WTC11 (cell line): ENCODE data around the gene GABRB1. TPM values are rescaled to one million over a fixed set of nuclear protein-coding genes. Genes with fewer than 3 reads are reported as not detected.

Experiments
- AFF4 ChIP-seq: sonication (generic); formaldehyde crosslinking; IDR thresholded peaks from 2 replicates; pipeline ENCODE4 v1.8.1; 2023; ENCODE audit warnings: mild to moderate bottlenecking, missing genetic modification reagents, borderline replicate concordance
- ATF2 ChIP-seq: sonication (generic); formaldehyde crosslinking; IDR thresholded peaks from 2 replicates; pipeline ENCODE4 v1.8.1; 2022; ENCODE audit warnings: low read depth, missing genetic modification reagents, borderline replicate concordance
- CREB1 ChIP-seq: sonication (generic); formaldehyde crosslinking; IDR thresholded peaks from 2 replicates; pipeline ENCODE4 v1.8.0; 2023; ENCODE audit warnings: mild to moderate bottlenecking, missing genetic modification reagents
- ESRRA ChIP-seq: sonication (generic); formaldehyde crosslinking; IDR thresholded peaks from 2 replicates; pipeline ENCODE4 v1.8.1; 2022; ENCODE audit warnings: mild to moderate bottlenecking, missing genetic modification reagents, borderline replicate concordance
- FOXK1 ChIP-seq: sonication (generic); formaldehyde crosslinking; IDR thresholded peaks from 2 replicates; pipeline ENCODE4 v1.8.0; 2022; ENCODE audit warnings: mild to moderate bottlenecking, moderate library complexity, missing genetic modification reagents
- GTF2I ChIP-seq: fragments of 250-450 bp; sonication (Bioruptor Pico); conservative IDR thresholded peaks from 2 replicates; pipeline ENCODE4 v1.4.0; 2021; ENCODE audit warnings: mild to moderate bottlenecking
- HMGA2 ChIP-seq: fragments of 250-450 bp; sonication (Bioruptor Pico); IDR thresholded peaks from 2 replicates; pipeline ENCODE4 v1.4.0; 2021; ENCODE audit warnings: mild to moderate bottlenecking, moderate library complexity
- JAZF1 ChIP-seq: fragments of 250-450 bp; sonication (Bioruptor Pico); IDR thresholded peaks from 2 replicates; pipeline ENCODE4 v1.9.0; 2021; ENCODE audit warnings: moderate library complexity, mild to moderate bottlenecking, inconsistent platforms
- MAX ChIP-seq: sonication (generic); formaldehyde crosslinking; IDR thresholded peaks from 2 replicates; pipeline ENCODE4 v1.8.0; 2022; ENCODE audit warnings: mild to moderate bottlenecking, missing genetic modification reagents
- NFATC4 ChIP-seq: fragments of 250-450 bp; sonication (Bioruptor Pico); IDR thresholded peaks from 2 replicates; pipeline ENCODE4 v1.9.0; 2021; ENCODE audit warnings: mild to moderate bottlenecking
- NR2C2 ChIP-seq: sonication (generic); formaldehyde crosslinking; IDR thresholded peaks from 2 replicates; pipeline ENCODE4 v1.8.0; 2022; ENCODE audit warnings: mild to moderate bottlenecking, missing genetic modification reagents
- NR3C1 ChIP-seq: sonication (generic); formaldehyde crosslinking; conservative IDR thresholded peaks from 2 replicates; pipeline ENCODE4 v1.8.1; 2023; ENCODE audit warnings: low read depth, mild to moderate bottlenecking, missing genetic modification reagents
- SMAD3 ChIP-seq: sonication (generic); formaldehyde crosslinking; IDR thresholded peaks from 2 replicates; pipeline ENCODE4 v1.8.0; 2022; ENCODE audit warnings: missing genetic modification reagents, mild to moderate bottlenecking, borderline replicate concordance
- SMAD4 ChIP-seq: sonication (generic); formaldehyde crosslinking; IDR thresholded peaks from 2 replicates; pipeline ENCODE4 v1.8.0; 2022; ENCODE audit warnings: mild to moderate bottlenecking, missing genetic modification reagents
- STAT6 ChIP-seq: sonication (generic); formaldehyde crosslinking; conservative IDR thresholded peaks from 2 replicates; pipeline ENCODE4 v1.8.1; 2023; ENCODE audit warnings: mild to moderate bottlenecking, low read depth, missing genetic modification reagents, moderate library complexity
- ZNF121 ChIP-seq: sonication (generic); formaldehyde crosslinking; IDR thresholded peaks from 2 replicates; pipeline ENCODE4 v1.8.0; 2023; ENCODE audit warnings: missing genetic modification reagents
- ZNF232 ChIP-seq: sonication (generic); formaldehyde crosslinking; IDR thresholded peaks from 2 replicates; pipeline ENCODE4 v1.8.0; 2022; ENCODE audit warnings: mild to moderate bottlenecking, missing genetic modification reagents
- ZNF281 ChIP-seq: sonication (generic); formaldehyde crosslinking; IDR thresholded peaks from 2 replicates; pipeline ENCODE4 v1.8.0; 2023; ENCODE audit warnings: mild to moderate bottlenecking, missing genetic modification reagents
- ZNF512 ChIP-seq: sonication (generic); formaldehyde crosslinking; IDR thresholded peaks from 2 replicates; pipeline ENCODE4 v1.8.1; 2022; ENCODE audit warnings: missing genetic modification reagents, borderline replicate concordance
- ZNF671 ChIP-seq: fragments of 250-450 bp; sonication (Bioruptor Pico); IDR thresholded peaks from 2 replicates; pipeline ENCODE4 v1.8.0; 2021; ENCODE audit warnings: mild to moderate bottlenecking
- total RNA-seq: library from RNA; stranded (reverse); gene quantifications from 3 replicates; pipeline ENCODE4 v1.2.3, GENCODE V29; 2021
- TF ChIP-seq, protein P1 (sequence below): sonication (generic); formaldehyde crosslinking; IDR thresholded peaks from 2 replicates; pipeline ENCODE4 v1.8.1; 2023; ENCODE audit warnings: mild to moderate bottlenecking, missing genetic modification reagents, moderate library complexity
- TF ChIP-seq, protein P2 (sequence below): fragments of 250-450 bp; sonication (Bioruptor Pico); conservative IDR thresholded peaks from 2 replicates; pipeline ENCODE4 v1.9.0; 2021; ENCODE audit warnings: mild to moderate bottlenecking
- TF ChIP-seq, protein P3 (sequence below): sonication (generic); formaldehyde crosslinking; conservative IDR thresholded peaks from 2 replicates; pipeline ENCODE4 v1.8.1; 2022; ENCODE audit warnings: mild to moderate bottlenecking, missing genetic modification reagents

GABRB1 gene
- total RNA-seq, 1 experiment from 2014 or later = 0.66 TPM

- no peak for TF ChIP-seq AFF4 (CRISPR knock-in tag)
- TF ChIP-seq ZNF121 (CRISPR knock-in tag) = no peak
- no peak for TF ChIP-seq ATF2 (CRISPR knock-in tag)
- no peak for TF ChIP-seq NFATC4
- TF ChIP-seq, protein P1, sequence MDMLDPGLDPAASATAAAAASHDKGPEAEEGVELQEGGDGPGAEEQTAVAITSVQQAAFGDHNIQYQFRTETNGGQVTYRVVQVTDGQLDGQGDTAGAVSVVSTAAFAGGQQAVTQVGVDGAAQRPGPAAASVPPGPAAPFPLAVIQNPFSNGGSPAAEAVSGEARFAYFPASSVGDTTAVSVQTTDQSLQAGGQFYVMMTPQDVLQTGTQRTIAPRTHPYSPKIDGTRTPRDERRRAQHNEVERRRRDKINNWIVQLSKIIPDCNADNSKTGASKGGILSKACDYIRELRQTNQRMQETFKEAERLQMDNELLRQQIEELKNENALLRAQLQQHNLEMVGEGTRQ (CRISPR knock-in tag) = peak; percentile 100
- TF ChIP-seq NR2C2 = no peak
- no peak for TF ChIP-seq ZNF232
- TF ChIP-seq ZNF512 (CRISPR knock-in tag) = no peak
- TF ChIP-seq MAX = peak; percentile 97
- TF ChIP-seq, protein P2, sequence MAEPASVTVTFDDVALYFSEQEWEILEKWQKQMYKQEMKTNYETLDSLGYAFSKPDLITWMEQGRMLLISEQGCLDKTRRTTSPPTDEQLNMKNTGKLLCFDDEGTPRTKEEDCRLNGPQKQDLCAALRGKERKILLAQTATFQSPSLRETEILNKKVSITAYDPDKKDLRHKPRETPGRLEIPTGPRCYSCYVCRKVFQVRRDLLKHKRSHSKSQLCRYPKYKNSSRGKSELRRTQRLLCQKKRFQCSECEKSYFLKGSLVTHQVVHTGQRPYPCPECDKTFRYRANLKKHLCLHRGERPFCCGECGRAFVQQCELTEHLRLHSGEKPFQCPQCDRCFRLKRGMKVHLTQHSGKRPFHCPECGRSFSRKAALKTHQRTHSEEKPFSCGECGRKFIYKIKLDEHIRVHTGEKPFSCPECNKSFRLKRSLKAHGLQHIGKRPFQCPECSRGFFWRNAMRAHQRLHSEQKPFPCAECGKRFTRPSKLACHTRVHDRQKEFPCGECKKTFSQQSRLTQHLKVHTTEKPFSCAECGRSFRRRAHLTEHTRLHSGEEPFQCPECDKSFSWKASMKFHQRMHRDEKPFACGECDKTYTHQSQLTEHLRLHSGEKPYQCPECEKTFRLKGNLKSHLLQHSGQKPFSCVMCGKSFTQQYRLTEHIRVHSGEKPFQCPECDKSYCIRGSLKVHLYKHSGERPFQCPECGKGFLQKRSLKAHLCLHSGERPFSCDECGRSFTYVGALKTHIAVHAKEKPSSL (CRISPR knock-in tag) = no peak
- no peak for TF ChIP-seq NR3C1 (CRISPR knock-in tag)
- no peak for TF ChIP-seq ZNF671 (CRISPR knock-in tag)
- no peak for TF ChIP-seq SMAD4 (CRISPR knock-in tag)
- no peak for TF ChIP-seq HMGA2 (CRISPR knock-in tag)
- no peak for TF ChIP-seq ESRRA (CRISPR knock-in tag)
- TF ChIP-seq, protein P3, sequence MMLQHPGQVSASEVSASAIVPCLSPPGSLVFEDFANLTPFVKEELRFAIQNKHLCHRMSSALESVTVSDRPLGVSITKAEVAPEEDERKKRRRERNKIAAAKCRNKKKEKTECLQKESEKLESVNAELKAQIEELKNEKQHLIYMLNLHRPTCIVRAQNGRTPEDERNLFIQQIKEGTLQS (CRISPR knock-in tag) = no peak
- TF ChIP-seq STAT6 = no peak
- TF ChIP-seq ZNF281 = peak; percentile 51; the same call in 1 of the 2 replicates
- TF ChIP-seq GTF2I (CRISPR knock-in tag) = no peak
- no peak for TF ChIP-seq CREB1 (CRISPR knock-in tag)
- peak; percentile 76; the same call in 1 of the 2 replicates for TF ChIP-seq FOXK1 (CRISPR knock-in tag)
- TF ChIP-seq JAZF1 (CRISPR knock-in tag) = no peak
- TF ChIP-seq SMAD3 (CRISPR knock-in tag) = no peak
Observed at GRCh38 chr4:47463235-47463956, 432.0 kb downstream of the GABRB1 start, which contains the start of gene COMMD8 (continued).
